ENCODE data around the gene PTH1R.

PTH1R gene

GRCh38 chr3:46883054-46883829 lies 5.7 kb downstream of the PTH1R start:
- no peak for DNase-seq

GRCh38 chr3:46883830-46884185 lies 6.3 kb downstream of the PTH1R start:
- DNase-seq, result no peak

GRCh38 chr3:46884427-46884826 lies 6.9 kb downstream of the PTH1R start:
- DNase-seq, result no peak

- DNase-seq, result no peak
Observed at GRCh38 chr3:46884929-46885328, 7.4 kb downstream of the PTH1R start.

- DNase-seq, result no peak
Observed at GRCh38 chr3:46885612-46886011, 8.1 kb downstream of the PTH1R start.

- no peak for DNase-seq
Observed at GRCh38 chr3:46887980-46888494, 10.5 kb downstream of the PTH1R start.

GRCh38 chr3:46888705-46889104 lies 11.2 kb downstream of the PTH1R start:
- no peak for DNase-seq

- no peak for DNase-seq
Observed at GRCh38 chr3:46889381-46890110, 12.0 kb downstream of the PTH1R start.

GRCh38 chr3:46890132-46890531 lies 12.6 kb downstream of the PTH1R start:
- no peak for DNase-seq

GRCh38 chr3:46891132-46891531 lies 13.6 kb downstream of the PTH1R start:
- DNase-seq, result no peak

GRCh38 chr3:46892285-46893145 lies 15.0 kb downstream of the PTH1R start:
- peak; percentile 71 for DNase-seq

- no peak for DNase-seq
Observed at GRCh38 chr3:46893146-46893748, 15.7 kb downstream of the PTH1R start.

- DNase-seq, result no peak
Observed at GRCh38 chr3:46893763-46894162, 16.2 kb downstream of the PTH1R start.

GRCh38 chr3:46894256-46894655 lies 16.7 kb downstream of the PTH1R start:
- DNase-seq, result no peak

GRCh38 chr3:46895204-46895660 lies 17.7 kb downstream of the PTH1R start:
- peak; percentile 15 for DNase-seq

GRCh38 chr3:46895761-46896160 lies 18.2 kb downstream of the PTH1R start:
- DNase-seq, result no peak

- DNase-seq, result no peak
Observed at GRCh38 chr3:46896386-46896785, 18.9 kb downstream of the PTH1R start.

- DNase-seq, result no peak
Observed at GRCh38 chr3:46897031-46897430, 19.5 kb downstream of the PTH1R start.

GRCh38 chr3:46897829-46898320 lies 20.4 kb downstream of the PTH1R start:
- DNase-seq, result no peak

- DNase-seq, result no peak
Observed at GRCh38 chr3:46898321-46899150, 21.0 kb downstream of the PTH1R start.
